ENCODE results near the gene STPG3. TPM values are rescaled to one million over a fixed set of nuclear protein-coding genes. Genes with fewer than 3 reads are reported as not detected.
A peak's percentile ranks its signal among the peaks of the same experiment; 100 is the strongest.

The STPG3 gene
- total RNA-seq, 2 donors from 2014 or later, result not detected

- Histone ChIP-seq H3K4me1 (peaks cover 29% of the 10 kb centered on the region), H3K36me3 (no peaks in the 10 kb centered on the region), H3K27me3 (peaks cover 20% of the 10 kb centered on the region), H3K27ac (no peak within 1 kb of the TSS), H3K9me3 (no peaks in the 10 kb centered on the region), H3K9ac (ENCODE audit: low read depth in 2 of 2, low read length in 2 of 2) (peak within 1 kb of the TSS in 1 of 2 donors; percentile 46), H3K4me3 (no peak within 1 kb of the TSS)
- peak; percentile 91 for TF ChIP-seq CTCF (IDR thresholded peaks at IDR 0.05)
- peak; percentile 86 for DNase-seq
- intact Hi-C loops (cut with DNase I), result loop anchor here (2.0 to 5.0 kb wide), 2 partner anchors 40 to 106 kb away; partner anchors contain the start of genes ANAPC2 and SSNA1
Measured at GRCh38 chr9:137227054-137227852, 23.8 kb upstream of the STPG3 start, which contains the start of gene RNF224. RNF224 (plus strand) TSS chr9:137227502; CDS start chr9:137228336, 834 bp downstream.

DNA sequence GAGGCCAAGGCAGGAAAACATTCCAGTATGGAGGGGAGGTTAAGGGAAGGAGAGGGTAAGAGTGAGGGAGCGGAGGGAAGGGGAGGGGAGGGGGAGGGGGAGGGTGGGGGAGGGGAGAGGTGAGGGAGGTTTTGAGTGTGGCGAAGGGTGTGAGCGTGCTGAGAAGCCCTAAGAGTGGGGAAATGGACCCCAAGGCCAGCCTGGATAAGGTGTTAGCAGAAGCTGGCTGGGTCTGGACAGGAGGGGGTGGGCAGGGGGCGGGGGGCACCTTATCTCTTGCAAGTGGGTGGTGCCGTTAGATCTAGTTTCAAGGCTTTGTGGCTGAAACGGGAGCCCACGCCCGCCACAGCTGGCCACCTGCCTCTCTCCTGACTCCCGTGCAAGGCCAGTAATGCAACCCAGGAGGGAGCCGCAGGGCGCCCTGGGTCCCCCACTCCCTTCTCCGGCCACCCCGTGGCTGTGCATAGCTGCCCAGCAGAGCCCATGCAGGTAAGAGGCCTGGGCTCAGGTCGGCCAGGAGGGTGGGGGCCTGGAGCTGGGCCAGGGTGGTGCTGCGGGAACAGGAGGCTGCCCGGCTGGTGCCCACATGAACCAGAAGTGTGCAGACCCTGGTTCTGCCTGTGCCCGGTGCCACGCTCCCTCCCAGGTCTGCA, 23.1 kb upstream of the STPG3 start:
- no peak for DNase-seq
- peaks cover 24% of the 10 kb centered on the region for H3K4me1 ChIP-seq
- H3K36me3 ChIP-seq, result no peaks in the 10 kb centered on the region
- no peak overlapping the region for H3K9ac ChIP-seq (ENCODE audit: low read depth in 2 of 2, low read length in 2 of 2)
- TF ChIP-seq CTCF (IDR thresholded peaks at IDR 0.05), result no peak
- H3K9me3 ChIP-seq, result no peaks in the 10 kb centered on the region
- H3K4me3 ChIP-seq, result no peak overlapping the region
- H3K27me3 ChIP-seq, result peaks cover 27% of the 10 kb centered on the region
- H3K27ac ChIP-seq, result no peak overlapping the region
- intact Hi-C loops (cut with DNase I), result loop anchor here (2.0 to 5.0 kb wide), 2 partner anchors 41 to 107 kb away; partner anchors contain the start of genes ANAPC2 and SSNA1

GRCh38 chr9:137228506-137228967, 22.5 kb upstream of the STPG3 start:
- no peak for TF ChIP-seq CTCF (IDR thresholded peaks at IDR 0.05)
- no peak overlapping the region for H3K4me3 ChIP-seq
- H3K36me3 ChIP-seq, result no peaks in the 10 kb centered on the region
- H3K9me3 ChIP-seq, result no peaks in the 10 kb centered on the region
- H3K27ac ChIP-seq, result no peak overlapping the region
- H3K9ac ChIP-seq (ENCODE audit: low read depth in 2 of 2, low read length in 2 of 2), result no peak overlapping the region
- H3K27me3 ChIP-seq, result peaks cover 32% of the 10 kb centered on the region
- peaks cover 23% of the 10 kb centered on the region for H3K4me1 ChIP-seq
- intact Hi-C loops (cut with DNase I), result loop anchor here (5.0 kb wide), 1 partner anchor 41 kb away; the partner anchor contains the start of genes ANAPC2 and SSNA1
- no peak for DNase-seq

GRCh38 chr9:137228968-137229896, 21.9 kb upstream of the STPG3 start:
- intact Hi-C loops (cut with DNase I), result loop anchor here (5.0 kb wide), 1 partner anchor 42 kb away; the partner anchor contains the start of genes ANAPC2 and SSNA1
- Histone ChIP-seq H3K27ac (no peak overlapping the region), H3K4me3 (no peak overlapping the region)

More at GRCh38 chr9:137228968-137229896, 21.9 kb upstream of the STPG3 start:
- Histone ChIP-seq H3K9ac (ENCODE audit: low read depth in 2 of 2, low read length in 2 of 2) (no peak overlapping the region), H3K27me3 (peaks cover 36% of the 10 kb centered on the region), H3K36me3 (no peaks in the 10 kb centered on the region), H3K4me1 (peaks cover 23% of the 10 kb centered on the region), H3K9me3 (no peaks in the 10 kb centered on the region)
- DNase-seq, result no peak
- no peak for TF ChIP-seq CTCF (IDR thresholded peaks at IDR 0.05)
